ENCODE measurements around the gene OASL.
A peak's percentile ranks its signal among the peaks of the same experiment; 100 is the strongest.

DNA sequence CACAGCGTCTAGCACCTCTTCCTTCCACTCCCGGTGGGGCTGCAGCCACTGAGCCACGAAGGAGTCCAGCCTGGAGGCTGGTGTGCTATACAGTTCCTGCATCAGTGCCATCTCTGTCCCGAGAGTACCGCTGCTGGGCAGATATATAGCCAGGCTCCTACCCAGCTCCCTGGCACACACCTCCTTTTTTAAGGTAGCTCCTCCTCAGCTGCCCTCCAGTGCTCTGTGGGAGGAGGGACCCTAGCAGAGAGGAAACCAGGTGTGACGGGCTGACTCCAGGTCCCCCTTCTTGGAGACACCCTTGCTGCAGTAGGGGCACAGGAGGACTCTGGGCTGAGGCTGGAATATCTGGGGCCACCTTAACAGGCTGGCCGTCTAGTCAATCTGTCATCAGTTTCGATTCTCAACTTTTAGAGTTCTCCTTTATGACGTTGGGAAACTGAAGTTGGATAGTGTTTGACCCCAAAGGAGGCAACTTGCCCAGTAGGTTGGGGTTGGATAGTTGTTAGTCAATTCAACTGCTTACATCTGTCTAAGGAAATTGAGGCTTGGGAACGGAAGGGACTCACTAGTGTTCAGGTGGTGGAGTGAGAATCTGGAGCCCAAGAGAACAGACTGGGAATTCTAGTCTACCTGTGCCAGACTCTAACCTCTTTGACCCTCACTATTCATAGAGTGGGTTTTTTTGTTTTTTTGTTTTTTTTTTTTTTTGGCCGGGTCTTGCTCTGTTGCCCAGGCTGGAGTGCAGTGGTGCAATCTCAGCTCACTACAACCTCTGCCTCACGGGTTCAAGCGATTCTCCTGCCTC is at the start of gene OASL:
- TF ChIP-seq, protein P1, sequence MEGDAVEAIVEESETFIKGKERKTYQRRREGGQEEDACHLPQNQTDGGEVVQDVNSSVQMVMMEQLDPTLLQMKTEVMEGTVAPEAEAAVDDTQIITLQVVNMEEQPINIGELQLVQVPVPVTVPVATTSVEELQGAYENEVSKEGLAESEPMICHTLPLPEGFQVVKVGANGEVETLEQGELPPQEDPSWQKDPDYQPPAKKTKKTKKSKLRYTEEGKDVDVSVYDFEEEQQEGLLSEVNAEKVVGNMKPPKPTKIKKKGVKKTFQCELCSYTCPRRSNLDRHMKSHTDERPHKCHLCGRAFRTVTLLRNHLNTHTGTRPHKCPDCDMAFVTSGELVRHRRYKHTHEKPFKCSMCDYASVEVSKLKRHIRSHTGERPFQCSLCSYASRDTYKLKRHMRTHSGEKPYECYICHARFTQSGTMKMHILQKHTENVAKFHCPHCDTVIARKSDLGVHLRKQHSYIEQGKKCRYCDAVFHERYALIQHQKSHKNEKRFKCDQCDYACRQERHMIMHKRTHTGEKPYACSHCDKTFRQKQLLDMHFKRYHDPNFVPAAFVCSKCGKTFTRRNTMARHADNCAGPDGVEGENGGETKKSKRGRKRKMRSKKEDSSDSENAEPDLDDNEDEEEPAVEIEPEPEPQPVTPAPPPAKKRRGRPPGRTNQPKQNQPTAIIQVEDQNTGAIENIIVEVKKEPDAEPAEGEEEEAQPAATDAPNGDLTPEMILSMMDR (IDR thresholded peaks at IDR 0.05) = no peak
- TF ChIP-seq POLR2A (IDR thresholded peaks at IDR 0.05) = peak; percentile 17

Data from prostate gland (tissue), 2 donors.